Neural progenitor cell (in vitro differentiated cells): ENCODE data around the gene SUGCT. TPM values are rescaled to one million over a fixed set of nuclear protein-coding genes. Genes with fewer than 3 reads are reported as not detected.

Source experiments
- DNase-seq: peaks from one replicate; pipeline ENCODE4 v3.0.0-alpha.2; 2016; ENCODE audit warnings: low spot score
- H2AFZ ChIP-seq: fragments of 200-600 bp; sonication (generic); replicated peaks from 2 replicates; pipeline ENCODE4 v1.6.1; 2016; ENCODE audit warnings: antibody characterized with exemption
- H3F3A ChIP-seq: fragments of 200-600 bp; sonication (generic); 2 replicates; pipeline ENCODE4 v1.6.1; 2016; ENCODE audit warnings: antibody characterized with exemption, low read depth
- H3K27ac ChIP-seq: fragments of 200-600 bp; sonication (generic); 2 replicates; pipeline ENCODE4 v1.5.1; 2016; ENCODE audit warnings: mild to moderate bottlenecking
- H3K27me3 ChIP-seq: fragments of 200-600 bp; sonication (generic); 2 replicates; pipeline ENCODE4 v1.6.1; 2016; ENCODE audit warnings: mild to moderate bottlenecking, moderate library complexity
- H3K36me3 ChIP-seq: fragments of 200-600 bp; sonication (generic); 2 replicates; pipeline ENCODE4 v1.5.1; 2016
- H3K4me1 ChIP-seq: fragments of 200-600 bp; sonication (generic); 2 replicates; pipeline ENCODE4 v1.6.1; 2016; ENCODE audit warnings: mixed run types
- H3K4me2 ChIP-seq: fragments of 200-600 bp; sonication (generic); 2 replicates; pipeline ENCODE4 v1.6.1; 2016
- H3K4me3 ChIP-seq: fragments of 200-600 bp; sonication (generic); 2 replicates; pipeline ENCODE4 v1.5.1; 2016
- H3K79me2 ChIP-seq: fragments of 200-600 bp; sonication (generic); 2 replicates; pipeline ENCODE4 v1.6.1; 2016; ENCODE audit warnings: low read depth
- H3K9ac ChIP-seq: fragments of 200-600 bp; sonication (generic); 2 replicates; pipeline ENCODE4 v1.6.1; 2016
- H3K9me3 ChIP-seq: fragments of 200-600 bp; sonication (generic); 2 replicates; pipeline ENCODE4 v1.5.1; 2016; ENCODE audit warnings: low read depth
- H4K20me1 ChIP-seq: fragments of 200-600 bp; sonication (generic); 2 replicates; pipeline ENCODE4 v1.6.1; 2016; ENCODE audit warnings: low read depth
- H3K27ac Mint-ChIP-seq: 3 replicates; pipeline ENCODE4 v1.8.0; 2021; ENCODE audit warnings: mixed read lengths
- H3K27me3 Mint-ChIP-seq: 2 replicates; pipeline ENCODE4 v1.8.0; 2022; ENCODE audit warnings: low read depth, mild to moderate bottlenecking, inconsistent platforms, moderate library complexity, mixed read lengths; ENCODE audit not compliant: insufficient read depth
- H3K36me3 Mint-ChIP-seq: 3 replicates; pipeline ENCODE4 v1.8.0; 2021; ENCODE audit warnings: mixed read lengths
- H3K4me1 Mint-ChIP-seq: 3 replicates; pipeline ENCODE4 v1.8.0; 2021; ENCODE audit warnings: mixed read lengths
- H3K4me3 Mint-ChIP-seq: 3 replicates; pipeline ENCODE4 v1.8.0; 2021; ENCODE audit warnings: mild to moderate bottlenecking, moderate library complexity, mixed read lengths
- H3K9me3 Mint-ChIP-seq: 3 replicates; pipeline ENCODE4 v1.8.0; 2020; ENCODE audit warnings: mixed read lengths
- EZH2 ChIP-seq: fragments of 200-600 bp; sonication (generic); IDR thresholded peaks from 2 replicates; pipeline ENCODE4 v1.6.1; 2017; ENCODE audit warnings: antibody characterized with exemption, mild to moderate bottlenecking, moderate library complexity
- EZH2phosphoT487 ChIP-seq: fragments of 200-600 bp; sonication (generic); IDR thresholded peaks from 2 replicates; pipeline ENCODE4 v1.6.1; 2017; ENCODE audit warnings: antibody characterized with exemption
- total RNA-seq: library from RNA; depleted of rRNA; stranded (reverse); fragments of >200 nt; gene quantifications from 2 replicates; pipeline ENCODE4 v1.2.3, GENCODE V29; 2015; ENCODE audit warnings: low replicate concordance
- TF ChIP-seq, protein P1 (sequence below): fragments of 200-600 bp; sonication (generic); IDR thresholded peaks from 2 replicates; pipeline ENCODE4 v1.5.1; 2017; ENCODE audit warnings: antibody characterized with exemption, mild to moderate bottlenecking

The SUGCT gene
- total RNA-seq, 1 donor from 2014 or later = 10.1 TPM

DNA sequence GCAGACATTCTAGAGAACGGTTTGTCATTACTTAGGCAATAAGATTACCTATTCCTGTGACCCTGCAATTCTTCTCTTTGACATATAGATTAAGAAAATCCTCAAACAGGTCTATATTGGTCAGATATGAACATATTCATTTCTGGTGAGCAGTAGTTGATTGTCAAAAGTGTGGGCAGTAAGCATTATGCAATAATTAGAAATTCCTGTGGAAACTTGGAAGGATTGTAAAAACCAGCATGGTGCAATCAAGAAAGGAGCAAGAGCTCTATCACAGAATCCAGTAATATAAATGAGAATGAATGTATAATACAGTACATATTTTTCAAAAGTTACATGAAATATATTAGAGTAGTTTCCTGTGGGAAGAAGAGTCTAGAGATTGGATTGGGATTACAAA is 406.5 kb downstream of the SUGCT start:
- TF ChIP-seq EZH2phosphoT487 (no peak), EZH2 (no peak)
- TF ChIP-seq, protein P1, sequence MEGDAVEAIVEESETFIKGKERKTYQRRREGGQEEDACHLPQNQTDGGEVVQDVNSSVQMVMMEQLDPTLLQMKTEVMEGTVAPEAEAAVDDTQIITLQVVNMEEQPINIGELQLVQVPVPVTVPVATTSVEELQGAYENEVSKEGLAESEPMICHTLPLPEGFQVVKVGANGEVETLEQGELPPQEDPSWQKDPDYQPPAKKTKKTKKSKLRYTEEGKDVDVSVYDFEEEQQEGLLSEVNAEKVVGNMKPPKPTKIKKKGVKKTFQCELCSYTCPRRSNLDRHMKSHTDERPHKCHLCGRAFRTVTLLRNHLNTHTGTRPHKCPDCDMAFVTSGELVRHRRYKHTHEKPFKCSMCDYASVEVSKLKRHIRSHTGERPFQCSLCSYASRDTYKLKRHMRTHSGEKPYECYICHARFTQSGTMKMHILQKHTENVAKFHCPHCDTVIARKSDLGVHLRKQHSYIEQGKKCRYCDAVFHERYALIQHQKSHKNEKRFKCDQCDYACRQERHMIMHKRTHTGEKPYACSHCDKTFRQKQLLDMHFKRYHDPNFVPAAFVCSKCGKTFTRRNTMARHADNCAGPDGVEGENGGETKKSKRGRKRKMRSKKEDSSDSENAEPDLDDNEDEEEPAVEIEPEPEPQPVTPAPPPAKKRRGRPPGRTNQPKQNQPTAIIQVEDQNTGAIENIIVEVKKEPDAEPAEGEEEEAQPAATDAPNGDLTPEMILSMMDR = no peak
- Histone ChIP-seq H2AFZ (no peak overlapping the region), H4K20me1 (no peaks in the 10 kb centered on the region), H3K9ac (no peak overlapping the region), H3K79me2 (no peaks in the 10 kb centered on the region), H3K9me3 (no peaks in the 10 kb centered on the region), H3K4me2 (no peak overlapping the region), H3K4me3 (no peak overlapping the region), H3K27me3 (no peaks in the 10 kb centered on the region), H3K27ac (no peak overlapping the region), H3K4me1 (no peaks in the 10 kb centered on the region), H3K36me3 (no peaks in the 10 kb centered on the region), H3F3A (no peaks in the 10 kb centered on the region)
- no peaks in the 10 kb centered on the region for H3K27me3 Mint-ChIP-seq
- no peak for DNase-seq
- H3K4me3 Mint-ChIP-seq = no peak overlapping the region
- H3K9me3 Mint-ChIP-seq = no peaks in the 10 kb centered on the region
- H3K36me3 Mint-ChIP-seq = no peaks in the 10 kb centered on the region
- peaks cover 7% of the 10 kb centered on the region for H3K4me1 Mint-ChIP-seq
- H3K27ac Mint-ChIP-seq = no peak overlapping the region

DNA sequence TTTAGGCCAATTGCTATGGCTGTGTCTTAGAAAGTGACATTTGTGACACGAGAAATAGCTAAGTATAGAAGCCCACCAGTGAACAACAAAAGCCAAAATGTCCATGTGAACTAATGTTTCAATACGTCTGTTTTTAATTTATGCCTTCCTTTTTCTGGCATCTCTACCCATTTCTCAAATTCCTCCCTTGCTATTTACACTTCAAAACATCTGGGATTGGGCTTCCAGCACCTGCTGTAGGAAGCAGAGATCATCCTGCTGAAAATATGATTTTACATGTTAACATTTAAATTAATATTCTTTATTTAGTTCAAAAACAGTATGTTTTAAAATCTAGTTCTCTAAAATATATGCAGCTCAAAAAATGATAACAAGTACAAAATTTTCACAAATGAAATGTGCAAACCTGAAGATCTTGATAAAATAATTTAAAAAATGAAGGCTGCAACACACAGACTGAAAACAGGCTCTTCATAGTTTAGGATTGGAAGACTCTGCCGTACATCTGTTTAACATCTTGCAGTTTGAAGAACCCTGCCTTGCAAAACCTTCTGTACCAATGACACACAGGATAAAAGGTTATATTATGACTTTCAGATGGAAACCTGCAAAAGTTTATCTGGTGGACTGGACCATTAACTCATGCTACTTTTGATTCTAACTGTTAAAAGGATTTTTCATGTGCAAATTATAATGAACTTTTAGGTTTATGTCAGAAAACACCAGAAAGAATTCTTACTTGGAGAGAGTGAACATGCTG is 408.4 kb downstream of the SUGCT start:
- Histone ChIP-seq H3K4me3 (no peak overlapping the region), H3K4me2 (no peak overlapping the region), H3K27me3 (no peaks in the 10 kb centered on the region), H3K27ac (no peak overlapping the region), H3K9me3 (no peaks in the 10 kb centered on the region), H3K79me2 (no peaks in the 10 kb centered on the region), H3K4me1 (no peaks in the 10 kb centered on the region), H3K9ac (no peak overlapping the region), H4K20me1 (no peaks in the 10 kb centered on the region), H2AFZ (no peak overlapping the region), H3K36me3 (no peaks in the 10 kb centered on the region), H3F3A (no peaks in the 10 kb centered on the region)
- TF ChIP-seq, protein P1 = no peak
- TF ChIP-seq EZH2 (no peak), EZH2phosphoT487 (no peak)
- H3K36me3 Mint-ChIP-seq = no peaks in the 10 kb centered on the region
- H3K27me3 Mint-ChIP-seq = no peaks in the 10 kb centered on the region
- no peaks in the 10 kb centered on the region for H3K9me3 Mint-ChIP-seq
- H3K4me1 Mint-ChIP-seq = peaks cover 7% of the 10 kb centered on the region
- no peak for DNase-seq
- no peak overlapping the region for H3K4me3 Mint-ChIP-seq
- H3K27ac Mint-ChIP-seq = no peak overlapping the region

DNA sequence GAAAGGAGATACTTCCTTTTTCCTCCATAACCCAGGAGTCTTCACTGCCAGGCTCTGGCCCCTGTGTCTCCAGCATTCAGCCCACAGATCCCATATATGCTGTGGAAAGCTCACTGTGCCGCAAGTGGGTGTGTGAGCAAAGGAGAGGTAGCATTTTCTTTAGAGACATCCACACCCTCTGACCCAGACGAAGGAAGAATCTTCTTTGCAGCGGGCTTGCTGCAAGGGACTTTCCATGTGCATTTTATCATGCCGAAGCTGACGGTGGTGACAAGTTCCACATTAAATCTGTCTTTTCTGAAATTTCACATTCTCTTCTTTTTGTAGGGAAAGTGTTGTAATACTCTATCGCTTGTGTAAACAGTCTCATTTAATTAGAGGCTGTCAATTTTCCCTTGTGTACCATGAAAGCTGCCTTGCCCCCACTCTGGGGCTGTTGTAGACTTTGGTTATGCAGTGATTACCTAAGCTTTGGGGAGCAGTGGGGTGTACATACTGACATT is 409.5 kb downstream of the SUGCT start:
- Histone ChIP-seq H3K9ac (no peak overlapping the region), H3K4me2 (no peak overlapping the region), H3K27ac (no peak overlapping the region), H4K20me1 (no peaks in the 10 kb centered on the region), H2AFZ (no peak overlapping the region), H3K4me3 (no peak overlapping the region), H3K79me2 (no peaks in the 10 kb centered on the region), H3K9me3 (no peaks in the 10 kb centered on the region), H3K36me3 (no peaks in the 10 kb centered on the region), H3K4me1 (no peaks in the 10 kb centered on the region), H3F3A (no peaks in the 10 kb centered on the region), H3K27me3 (no peaks in the 10 kb centered on the region)
- Mint-ChIP-seq H3K36me3 (no peaks in the 10 kb centered on the region), H3K4me3 (no peak overlapping the region), H3K9me3 (no peaks in the 10 kb centered on the region), H3K27ac (peak overlapping the region; percentile 34), H3K27me3 (no peaks in the 10 kb centered on the region), H3K4me1 (peaks cover 7% of the 10 kb centered on the region)
- no peak for DNase-seq
- TF ChIP-seq EZH2phosphoT487 (no peak), EZH2 (no peak)
- TF ChIP-seq, protein P1 = no peak
